BLaER1 treated with 17β-estradiol and CSF1 and Interleukin-3, amounts not matched to agents 10 nM and 100 nM (cell line): ENCODE results near the gene YIF1B.
"Not testable (repeated sequence)": the region's sequence is repeated elsewhere in the genome, so short reads cannot be mapped to it uniquely, and the experiment has no call there.

Experiments used
- H3K27ac ChIP-seq, 11 experiments: shearing (Covaris generic); formaldehyde crosslinking; 2 replicates each; pipeline ENCODE4 v1.8.1; 2022
- H3K27me3 ChIP-seq, 11 experiments: shearing (Covaris generic); formaldehyde crosslinking; 2 replicates each; pipeline ENCODE4 v1.8.1; 2022
- H3K36me3 ChIP-seq, 11 experiments: shearing (Covaris generic); formaldehyde crosslinking; 2 replicates each; pipeline ENCODE4 v1.8.1; 2022
- H3K4me1 ChIP-seq, 10 experiments: shearing (Covaris generic); formaldehyde crosslinking; 2 replicates each; pipeline ENCODE4 v1.8.1; 2022
- H3K4me2 ChIP-seq, 11 experiments: shearing (Covaris generic); formaldehyde crosslinking; 2 replicates each; pipeline ENCODE4 v1.8.1; 2022
- H3K4me3 ChIP-seq, 10 experiments: shearing (Covaris generic); formaldehyde crosslinking; 2 replicates each; pipeline ENCODE4 v1.8.1; 2022
- H3K9ac ChIP-seq, 11 experiments: shearing (Covaris generic); formaldehyde crosslinking; 2 replicates each; pipeline ENCODE4 v1.8.1; 2022
- H3K9me3 ChIP-seq, 11 experiments: shearing (Covaris generic); formaldehyde crosslinking; replicated peaks in 1 of 11; 2 replicates each; pipeline ENCODE4 v1.8.1; 2022
- H4K20me1 ChIP-seq, 11 experiments: shearing (Covaris generic); formaldehyde crosslinking; 2 replicates each; pipeline ENCODE4 v1.8.1; 2022
- Cebpa-rat ChIP-seq, 11 experiments: shearing (Covaris generic); IDR thresholded peaks; 2 replicates each; pipeline ENCODE4 v1.8.1; 2022

The YIF1B gene

GRCh38 chr19:38359242-38360021 lies 43.7 kb upstream of the YIF1B start:
- Histone ChIP-seq H3K9me3 (peaks cover 1 to 6% (median 4%) of the 10 kb centered on the region in 11 experiments; a peak in 20 of 22 replicates), H3K9ac (no peak overlapping the region), H3K27me3 (peaks cover 8 to 30% (median 22%) of the 10 kb centered on the region in 11 experiments), H4K20me1 (peaks cover 0 to 11% (median 0%) of the 10 kb centered on the region in 11 experiments; a peak in 5 of 22 replicates), H3K4me2 (no peak overlapping the region), H3K4me3 (no peak overlapping the region), H3K4me1 (peaks cover 7 to 17% (median 15%) of the 10 kb centered on the region in 10 experiments; a peak in 19 of 20 replicates), H3K27ac (no peak overlapping the region), H3K36me3 (no peaks in the 10 kb centered on the region)
- TF ChIP-seq Cebpa-rat (IDR thresholded peaks at IDR 0.05), result no peak

GRCh38 chr19:38358071-38358470 lies 42.3 kb upstream of the YIF1B start:
- H3K27me3 ChIP-seq, result peaks cover 8 to 30% (median 22%) of the 10 kb centered on the region in 11 experiments

GRCh38 chr19:38355728-38356725 lies 40.3 kb upstream of the YIF1B start:
- H3K4me3 ChIP-seq, result no peak overlapping the region
- no peak for TF ChIP-seq Cebpa-rat (IDR thresholded peaks at IDR 0.05)
- no peak overlapping the region for H3K9ac ChIP-seq
- H3K36me3 ChIP-seq, result no peaks in the 10 kb centered on the region
- H3K27me3 ChIP-seq, result peaks cover 5 to 24% (median 15%) of the 10 kb centered on the region in 11 experiments
- H4K20me1 ChIP-seq, result peaks cover 0 to 11% (median 0%) of the 10 kb centered on the region in 11 experiments; a peak in 5 of 22 replicates
- H3K27ac ChIP-seq, result no peak overlapping the region
- no peaks in the 10 kb centered on the region for H3K9me3 ChIP-seq
- H3K4me1 ChIP-seq, result peaks cover 3 to 20% (median 13%) of the 10 kb centered on the region in 10 experiments; a peak in 18 of 20 replicates
- H3K4me2 ChIP-seq, result no peak overlapping the region

More at GRCh38 chr19:38358071-38358470, 42.3 kb upstream of the YIF1B start:
- peaks cover 7 to 16% (median 13%) of the 10 kb centered on the region in 10 experiments; a peak in 19 of 20 replicates for H3K4me1 ChIP-seq
- H3K9me3 ChIP-seq, result no peaks in the 10 kb centered on the region
- H3K36me3 ChIP-seq, result no peaks in the 10 kb centered on the region
- H3K4me2 ChIP-seq, result no peak overlapping the region
- H3K27ac ChIP-seq, result no peak overlapping the region
- H3K9ac ChIP-seq, result no peak overlapping the region
- H3K4me3 ChIP-seq, result no peak overlapping the region
- H4K20me1 ChIP-seq, result peaks cover 0 to 11% (median 0%) of the 10 kb centered on the region in 11 experiments; a peak in 5 of 22 replicates
- no peak for TF ChIP-seq Cebpa-rat (IDR thresholded peaks at IDR 0.05)

- H3K4me2 ChIP-seq, result peak overlapping the region in 8 of 11 experiments; percentile 10 to 64 (median 52); a peak in 15 of 22 replicates
- no peaks in the 10 kb centered on the region for H3K9me3 ChIP-seq
- peaks cover 0 to 11% (median 0%) of the 10 kb centered on the region in 11 experiments; a peak in 1 of 22 replicates for H4K20me1 ChIP-seq
- no peak overlapping the region for H3K4me3 ChIP-seq
- no peaks in the 10 kb centered on the region for H3K36me3 ChIP-seq
- TF ChIP-seq Cebpa-rat (IDR thresholded peaks at IDR 0.05), result no peak
- H3K9ac ChIP-seq, result peak overlapping the region in 2 of 11 experiments; percentile 15 to 29; a peak in 2 of 22 replicates
- peaks cover 0 to 17% (median 12%) of the 10 kb centered on the region in 10 experiments; a peak in 14 of 20 replicates for H3K4me1 ChIP-seq
- no peak overlapping the region for H3K27ac ChIP-seq
- H3K27me3 ChIP-seq, result no peaks in the 10 kb centered on the region
Observed at GRCh38 chr19:38352611-38353010, 36.9 kb upstream of the YIF1B start.

GRCh38 chr19:38351865-38352395 lies 36.2 kb upstream of the YIF1B start:
- Histone ChIP-seq H4K20me1 (peaks cover 0 to 8% (median 0%) of the 10 kb centered on the region in 11 experiments; a peak in 1 of 22 replicates), H3K36me3 (no peaks in the 10 kb centered on the region), H3K4me3 (no peak overlapping the region), H3K27ac (no peak overlapping the region), H3K9ac (peak overlapping the region in 1 of 11 experiments; percentile 29; a peak in 1 of 22 replicates), H3K4me2 (peak overlapping the region in 8 of 11 experiments; percentile 10 to 64 (median 52); a peak in 14 of 22 replicates), H3K9me3 (no peaks in the 10 kb centered on the region), H3K27me3 (no peaks in the 10 kb centered on the region), H3K4me1 (peaks cover 0 to 17% (median 12%) of the 10 kb centered on the region in 10 experiments; a peak in 14 of 20 replicates)
- TF ChIP-seq Cebpa-rat (IDR thresholded peaks at IDR 0.05), result no peak

- no peak for TF ChIP-seq Cebpa-rat (IDR thresholded peaks at IDR 0.05)
- no peak overlapping the region for H3K4me3 ChIP-seq
- H3K36me3 ChIP-seq, result no peaks in the 10 kb centered on the region
- H3K9me3 ChIP-seq, result no peaks in the 10 kb centered on the region
- H3K9ac ChIP-seq, result no peak overlapping the region
- H3K4me2 ChIP-seq, result no peak overlapping the region
- peaks cover 0 to 17% (median 12%) of the 10 kb centered on the region in 10 experiments; a peak in 14 of 20 replicates for H3K4me1 ChIP-seq
- H3K27me3 ChIP-seq, result no peaks in the 10 kb centered on the region
- H3K27ac ChIP-seq, result no peak overlapping the region
- no peaks in the 10 kb centered on the region for H4K20me1 ChIP-seq
Observed at GRCh38 chr19:38350883-38351282, 35.1 kb upstream of the YIF1B start.

- Histone ChIP-seq H3K4me2 (no peak overlapping the region), H3K27me3 (no peaks in the 10 kb centered on the region), H4K20me1 (no peaks in the 10 kb centered on the region), H3K27ac (no peak overlapping the region), H3K36me3 (no peaks in the 10 kb centered on the region; a peak in 2 of 22 replicates), H3K9me3 (no peaks in the 10 kb centered on the region), H3K4me3 (no peak overlapping the region), H3K4me1 (peaks cover 0 to 4% (median 2%) of the 10 kb centered on the region in 10 experiments; a peak in 13 of 20 replicates), H3K9ac (no peak overlapping the region)
- TF ChIP-seq Cebpa-rat (IDR thresholded peaks at IDR 0.05), result no peak
Observed at GRCh38 chr19:38346837-38347236, 31.1 kb upstream of the YIF1B start.

- Histone ChIP-seq H4K20me1 (no peaks in the 10 kb centered on the region; a peak in 1 of 22 replicates), H3K4me1 (peaks cover 6 to 10% (median 9%) of the 10 kb centered on the region in 10 experiments; a peak in 19 of 20 replicates), H3K4me3 (no peak overlapping the region), H3K27me3 (no peaks in the 10 kb centered on the region), H3K9me3 (no peaks in the 10 kb centered on the region), H3K27ac (no peak overlapping the region), H3K36me3 (no peaks in the 10 kb centered on the region; a peak in 2 of 22 replicates), H3K4me2 (no peak overlapping the region), H3K9ac (no peak overlapping the region)
- no peak for TF ChIP-seq Cebpa-rat (IDR thresholded peaks at IDR 0.05)
Observed at GRCh38 chr19:38340927-38341326, 25.2 kb upstream of the YIF1B start.

GRCh38 chr19:38339011-38339410 lies 23.3 kb upstream of the YIF1B start:
- H3K9ac ChIP-seq, H3K27me3 ChIP-seq, H3K4me2 ChIP-seq, H3K36me3 ChIP-seq, H3K9me3 ChIP-seq, H3K4me3 ChIP-seq, H4K20me1 ChIP-seq, H3K27ac ChIP-seq: not testable (repeated sequence)
- H3K4me1 ChIP-seq, result peaks cover 8 to 15% (median 13%) of the 10 kb centered on the region in 10 experiments; a peak in 19 of 20 replicates
